Endothelial cell of umbilical vein (primary cell): ENCODE results near the gene RPL37A. TPM values are rescaled to one million over a fixed set of nuclear protein-coding genes. Genes with fewer than 3 reads are reported as not detected.

Experiments
- BruUV-seq: library from RNA; stranded (reverse); fragments of 400-500 nt; replicated peaks from 2 replicates; lab custom pipeline; 2021; lab: Mats Ljungman, UMichigan
- CTCF ChIA-PET: fragments of 300-600, 350-600 bp; sonication (Branson Sonifier 250); formaldehyde crosslinking; loops from one replicate; lab custom pipeline; 2021; ENCODE audit warnings: antibody characterized with exemption, inconsistent platforms; lab: Charles Lee
- POLR2A ChIA-PET: fragments of 300-600, 350-600 bp; sonication (Branson Sonifier 250); formaldehyde crosslinking; loops from one replicate; lab custom pipeline; 2021; ENCODE audit warnings: antibody characterized with exemption, inconsistent platforms; lab: Charles Lee
- DNase-seq: peaks from one replicate; pipeline ENCODE4 v3.0.0-alpha.2; 2011; ENCODE audit warnings: low read depth, low spot score
- FAIRE-seq: peaks from 2 replicates; lab custom pipeline; 2011; peaks lifted over from hg19 to GRCh38; lab: Jason Lieb, UNC
- H2AFZ ChIP-seq: 2 replicates; pipeline ENCODE4 v1.6.0; 2012; ENCODE audit warnings: low read depth, low read length, control low read depth, inconsistent platforms
- H3K27ac ChIP-seq: 2 replicates; pipeline ENCODE4 v1.5.1; 2011; ENCODE audit warnings: low read depth, mild to moderate bottlenecking, control low read depth, low read length, moderate library complexity; ENCODE audit not compliant: insufficient read depth
- H3K27me3 ChIP-seq, 2 experiments: 2 replicates each; pipeline versions ENCODE4 v1.6.0 to v1.6.1; 2011; ENCODE audit warnings: low read length in 2 of 2, mixed read lengths in 1 of 2; ENCODE audit not compliant: control insufficient read depth in 2 of 2, insufficient read depth in 2 of 2
- H3K36me3 ChIP-seq, 2 experiments: 2 replicates in 1 of 2; 3 replicates in 1 of 2; pipeline ENCODE4 v1.5.1; 2011; ENCODE audit warnings: low read length in 2 of 2, mild to moderate bottlenecking in 1 of 2, moderate library complexity in 1 of 2; ENCODE audit not compliant: control insufficient read depth in 2 of 2, insufficient read depth in 2 of 2; ENCODE audit errors: extremely low read depth in 1 of 2
- H3K4me1 ChIP-seq: 3 replicates; pipeline ENCODE4 v1.5.1; 2011; ENCODE audit warnings: mild to moderate bottlenecking, low read length; ENCODE audit not compliant: control insufficient read depth, insufficient read depth; ENCODE audit errors: extremely low read depth
- H3K4me2 ChIP-seq: 2 replicates; pipeline ENCODE4 v1.6.1; 2011; ENCODE audit warnings: low read length, control low read depth, mixed read lengths; ENCODE audit not compliant: insufficient read depth
- H3K4me3 ChIP-seq, 3 experiments: fragments of 200-600 bp in 1 of 3; sonication (generic), shearing (Covaris generic) in 1 of 3; replicated peaks in 1 of 3; 2 replicates each; pipeline ENCODE4 v1.5.1; 2011 to 2016; ENCODE audit warnings: control low read depth in 3 of 3, low read length in 3 of 3, mild to moderate bottlenecking in 2 of 3, inconsistent platforms in 1 of 3, low read depth in 1 of 3, moderate library complexity in 1 of 3; ENCODE audit not compliant: insufficient read depth in 1 of 3
- H3K79me2 ChIP-seq: 2 replicates; pipeline ENCODE4 v1.6.0; 2012; ENCODE audit warnings: low read length, inconsistent platforms; ENCODE audit not compliant: control insufficient read depth, insufficient read depth
- H3K9ac ChIP-seq: replicated peaks from 2 replicates; pipeline ENCODE3; 2011; ENCODE audit warnings: low read length, control low read depth; ENCODE audit not compliant: insufficient read depth; ENCODE audit errors: extremely low read depth
- H3K9me1 ChIP-seq: replicated peaks from 3 replicates; pipeline ENCODE4 v1.6.0; 2011; ENCODE audit warnings: mild to moderate bottlenecking, low read length; ENCODE audit not compliant: control insufficient read depth, insufficient read depth; ENCODE audit errors: extremely low read depth
- H3K9me3 ChIP-seq: replicated peaks from 2 replicates; pipeline ENCODE4 v1.5.1; 2012; ENCODE audit warnings: low read length, inconsistent platforms; ENCODE audit not compliant: control insufficient read depth, insufficient read depth
- H4K20me1 ChIP-seq: replicated peaks from 2 replicates; pipeline ENCODE3; 2011; ENCODE audit warnings: mild to moderate bottlenecking, low read length; ENCODE audit not compliant: control insufficient read depth, insufficient read depth; ENCODE audit errors: extremely low read depth
- EZH2 ChIP-seq: IDR thresholded peaks from 2 replicates; pipeline ENCODE4 v1.6.1; 2012; ENCODE audit warnings: borderline replicate concordance, low read depth, mild to moderate bottlenecking, moderate library complexity, low read length, inconsistent platforms; ENCODE audit not compliant: severe bottlenecking
- FOS ChIP-seq: IDR thresholded peaks from 2 replicates; pipeline ENCODE4 v1.6.1; 2011; ENCODE audit warnings: mild to moderate bottlenecking, low read length, moderate library complexity, borderline replicate concordance; ENCODE audit not compliant: insufficient read depth
- GATA2 ChIP-seq: IDR thresholded peaks from 2 replicates; pipeline ENCODE4 v1.7.0; 2011; ENCODE audit warnings: low read depth, mild to moderate bottlenecking, moderate library complexity, mixed read lengths, low read length; ENCODE audit not compliant: insufficient read length, insufficient read depth
- JUN ChIP-seq: IDR thresholded peaks from 2 replicates; pipeline ENCODE4 v1.6.1; 2011; ENCODE audit warnings: borderline replicate concordance, low read depth; ENCODE audit not compliant: insufficient read length, insufficient read depth
- MAX ChIP-seq: IDR thresholded peaks from 2 replicates; pipeline ENCODE4 v1.6.1; 2011; ENCODE audit not compliant: insufficient read depth, insufficient read length
- MYC ChIP-seq: IDR thresholded peaks from one replicate; pipeline ENCODE4 v1.6.1; 2011; ENCODE audit warnings: mild to moderate bottlenecking, low read depth, low read length
- POLR2A ChIP-seq: IDR thresholded peaks from 2 replicates; pipeline ENCODE4 v1.6.1; 2012; ENCODE audit warnings: low read depth, mild to moderate bottlenecking, control low read depth, low read length
- POLR2AphosphoS5 ChIP-seq: IDR thresholded peaks from 2 replicates; pipeline ENCODE4 v1.6.1; 2012; ENCODE audit warnings: low read depth, mild to moderate bottlenecking, control low read depth, low read length, moderate library complexity; ENCODE audit not compliant: insufficient read depth
- dilution Hi-C: fragments of 300-500 bp; cut with MboI; formaldehyde crosslinking; loops from one replicate; pipeline ENCODE4 v1.15.0; 2019; ENCODE audit warnings: low sequenced_read_pairs; ENCODE audit not compliant: extremely low pct_ligation_motif_present
- intact Hi-C: fragments of 100-400 bp; cut with micrococcal nuclease; formaldehyde crosslinking; loops from one replicate; pipeline ENCODE4 v1.10.0; 2022
- polyA plus RNA-seq, 4 experiments: library from polyadenylated mRNA; depleted of rRNA in 3 of 4; stranded (reverse) in 3 of 4; unstranded in 1 of 4; fragments of >200 nt; gene quantifications; 2 replicates each; pipeline versions ENCODE4 v1.2.1 to v1.2.3, GENCODE V29; 2011 to 2012; ENCODE audit warnings: missing spikeins in 1 of 4
- total RNA-seq: library from RNA; stranded (reverse); gene quantifications from 2 replicates; pipeline ENCODE4 v1.2.3, GENCODE V29; 2021
- TF ChIP-seq, protein P1 (sequence below), 2 donors: IDR thresholded peaks; 1 replicate in 1 of 2; 2 replicates in 1 of 2; pipeline ENCODE4 v1.5.1; 2011; ENCODE audit warnings: low read length in 2 of 2, mild to moderate bottlenecking in 2 of 2, moderate library complexity in 2 of 2, control low read depth in 1 of 2, inconsistent platforms in 1 of 2, low read depth in 1 of 2; ENCODE audit not compliant: insufficient read depth in 1 of 2; ENCODE audit errors: extremely low read depth in 1 of 2

The RPL37A gene
- total and polyA plus RNA-seq, 2 donors (not counting 3 experiments of a cell fraction or from before 2014, with no cell fraction given) = 1,889 to 2,628 TPM

DNA sequence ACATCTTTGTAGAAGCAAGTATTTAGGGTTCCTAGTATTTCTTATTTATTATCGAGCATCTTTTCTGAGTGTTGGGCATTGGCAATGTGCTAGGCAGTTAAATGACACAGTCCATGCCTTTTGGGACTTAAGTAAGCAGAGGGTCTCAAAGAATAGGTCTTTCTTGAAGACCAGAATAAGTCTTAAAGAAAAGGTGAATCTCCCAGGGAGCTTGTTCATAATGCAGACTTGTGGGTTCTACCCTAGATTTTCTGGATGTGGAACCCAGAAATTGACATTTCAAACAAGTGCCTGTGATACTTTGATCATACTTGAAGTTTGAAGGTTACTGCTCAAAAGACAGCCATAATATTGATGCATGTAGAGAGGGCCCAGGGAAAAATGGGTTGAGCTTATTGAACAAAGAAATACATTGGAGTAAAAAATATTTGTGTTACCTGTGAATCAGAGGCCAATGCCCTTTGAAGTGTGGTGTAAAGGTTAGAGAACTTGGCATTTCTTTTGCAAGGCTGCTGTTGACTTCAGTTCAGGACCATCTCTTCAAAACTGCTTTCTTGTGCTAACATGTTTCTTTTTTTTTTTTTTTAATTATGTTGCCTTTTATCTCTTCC lies 24.4 kb downstream of the RPL37A start:
- TF ChIP-seq POLR2A = no peak
- TF ChIP-seq, protein P1, sequence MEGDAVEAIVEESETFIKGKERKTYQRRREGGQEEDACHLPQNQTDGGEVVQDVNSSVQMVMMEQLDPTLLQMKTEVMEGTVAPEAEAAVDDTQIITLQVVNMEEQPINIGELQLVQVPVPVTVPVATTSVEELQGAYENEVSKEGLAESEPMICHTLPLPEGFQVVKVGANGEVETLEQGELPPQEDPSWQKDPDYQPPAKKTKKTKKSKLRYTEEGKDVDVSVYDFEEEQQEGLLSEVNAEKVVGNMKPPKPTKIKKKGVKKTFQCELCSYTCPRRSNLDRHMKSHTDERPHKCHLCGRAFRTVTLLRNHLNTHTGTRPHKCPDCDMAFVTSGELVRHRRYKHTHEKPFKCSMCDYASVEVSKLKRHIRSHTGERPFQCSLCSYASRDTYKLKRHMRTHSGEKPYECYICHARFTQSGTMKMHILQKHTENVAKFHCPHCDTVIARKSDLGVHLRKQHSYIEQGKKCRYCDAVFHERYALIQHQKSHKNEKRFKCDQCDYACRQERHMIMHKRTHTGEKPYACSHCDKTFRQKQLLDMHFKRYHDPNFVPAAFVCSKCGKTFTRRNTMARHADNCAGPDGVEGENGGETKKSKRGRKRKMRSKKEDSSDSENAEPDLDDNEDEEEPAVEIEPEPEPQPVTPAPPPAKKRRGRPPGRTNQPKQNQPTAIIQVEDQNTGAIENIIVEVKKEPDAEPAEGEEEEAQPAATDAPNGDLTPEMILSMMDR (IDR thresholded peaks at IDR 0.05; ENCODE audit: extremely low read depth in 1 of 2, insufficient read depth in 1 of 2, low read depth in 1 of 2, low read length in 2 of 2) = no peak
- TF ChIP-seq POLR2AphosphoS5 = no peak
- no peak for TF ChIP-seq FOS
- no peak for TF ChIP-seq MAX
- TF ChIP-seq JUN = no peak
- no peak for TF ChIP-seq GATA2
- no peak for TF ChIP-seq EZH2
- TF ChIP-seq MYC = no peak
- ChIA-PET POLR2A (no interaction called here), CTCF (interaction anchor here (1.0 to 13.2 kb wide), 2 partner anchors 141 to 159 kb away, joined by 3 to 583 read pairs; no protein-coding TSS in a partner anchor)
- FAIRE-seq (no peak), DNase-seq (no peak)
- Histone ChIP-seq H3K9me1 (no peaks in the 10 kb centered on the region), H3K4me1 (no peaks in the 10 kb centered on the region), H4K20me1 (no peaks in the 10 kb centered on the region), H3K79me2 (no peaks in the 10 kb centered on the region), H3K9me3 (no peaks in the 10 kb centered on the region), H3K27me3 (no peaks in the 10 kb centered on the region), H3K4me3 (no peak overlapping the region), H2AFZ (no peak overlapping the region), H3K4me2 (no peak overlapping the region), H3K36me3 (no peaks in the 10 kb centered on the region), H3K9ac (no peak overlapping the region), H3K27ac (no peak overlapping the region)
- dilution Hi-C loops (loop anchor here (10.0 kb wide), 1 partner anchor 132 kb away; no protein-coding TSS in a partner anchor), intact Hi-C loops (no loop called here)
- no TSS peak for BruUV-seq
